OCI-LY3 (cell line): ENCODE measurements around the gene RPL6.
"Not testable (repeated sequence)": the region's sequence is repeated elsewhere in the genome, so short reads cannot be mapped to it uniquely, and the experiment has no call there.

Experiments used
- H2AFZ ChIP-seq: fragments of 200-600, 300-600 bp; shearing (Covaris generic); 2 replicates; pipeline ENCODE4 v1.6.0; 2014; ENCODE audit warnings: antibody characterized with exemption, low read depth, low read length
- H3K27ac ChIP-seq: fragments of 200-600, 300-600 bp; sonication (generic); 2 replicates; pipeline ENCODE4 v1.5.1; 2014; ENCODE audit warnings: mild to moderate bottlenecking, low read length, moderate library complexity, mixed read lengths
- H3K27me3 ChIP-seq: fragments of 200-600, 300-600 bp; sonication (generic); 2 replicates; pipeline ENCODE4 v1.6.1; 2014; ENCODE audit warnings: low read depth, low read length, mixed read lengths
- H3K36me3 ChIP-seq: fragments of 200-600, 300-600 bp; sonication (generic); replicated peaks from 2 replicates; pipeline ENCODE3; 2014; ENCODE audit warnings: low read depth, low read length, mixed read lengths
- H3K4me1 ChIP-seq: fragments of 300-600, 200-600 bp; sonication (generic); 2 replicates; pipeline ENCODE4 v1.6.1; 2014; ENCODE audit warnings: low read length, mixed read lengths
- H3K4me2 ChIP-seq: fragments of 200-600, 300-600 bp; sonication (generic); 2 replicates; pipeline ENCODE4 v1.6.1; 2014; ENCODE audit warnings: low read length, mixed read lengths
- H3K4me3 ChIP-seq: fragments of 300-600, 200-600 bp; sonication (generic); 2 replicates; pipeline ENCODE4 v1.5.1; 2014; ENCODE audit warnings: antibody characterized with exemption, mild to moderate bottlenecking, low read length, moderate library complexity
- H3K79me2 ChIP-seq: fragments of 300-600, 200-600 bp; shearing (Covaris generic); 2 replicates; pipeline ENCODE4 v1.6.1; 2014; ENCODE audit warnings: mild to moderate bottlenecking, low read length, mixed read lengths
- H3K9ac ChIP-seq: fragments of 300-600, 200-600 bp; shearing (Covaris generic); 2 replicates; pipeline ENCODE4 v1.6.0; 2014; ENCODE audit warnings: mild to moderate bottlenecking, low read length, moderate library complexity
- H3K9me3 ChIP-seq: fragments of 200-600, 300-600 bp; shearing (Covaris generic); 2 replicates; pipeline ENCODE4 v1.6.1; 2014; ENCODE audit warnings: low read length, mixed read lengths; ENCODE audit not compliant: insufficient read depth
- H4K20me1 ChIP-seq: fragments of 200-600, 300-600 bp; sonication (generic); 2 replicates; pipeline ENCODE4 v1.6.1; 2016; ENCODE audit warnings: low read length, mixed read lengths; ENCODE audit not compliant: insufficient read depth
- CTCF ChIP-seq: fragments of 200-600, 300-600 bp; sonication (generic); IDR thresholded peaks from 2 replicates; pipeline ENCODE4 v1.5.1; 2014; ENCODE audit warnings: antibody characterized with exemption, low read length, low read depth
- EZH2phosphoT487 ChIP-seq: fragments of 200-600 bp; shearing (Covaris generic); IDR thresholded peaks from 2 replicates; pipeline ENCODE4 v1.6.1; 2018; ENCODE audit warnings: antibody characterized with exemption, mixed run types, low read depth

The RPL6 gene

GRCh38 chr12:112413855-112414625, 4.6 kb upstream of the RPL6 start:
- H3K9ac ChIP-seq, result no peak overlapping the region
- H3K4me2 ChIP-seq, result no peak overlapping the region
- H2AFZ ChIP-seq, result peak overlapping the region; percentile 54; the same call in 1 of the 2 replicates

GRCh38 chr12:112409906-112410244, 470 bp upstream of the RPL6 start:
- Histone ChIP-seq H3K9ac (no peak overlapping the region), H3K27ac (no peak overlapping the region), H3K4me1 (peaks cover 13% of the 10 kb centered on the region), H3K27me3 (no peaks in the 10 kb centered on the region), H3K4me3 (peak overlapping the region; percentile 96), H3K36me3 (peaks cover 36% of the 10 kb centered on the region), H3K79me2 (peaks cover 25% of the 10 kb centered on the region), H4K20me1 (peaks cover 25% of the 10 kb centered on the region), H3K4me2 (peak overlapping the region; percentile 50), H3K9me3 (no peaks in the 10 kb centered on the region), H2AFZ (peak overlapping the region; percentile 92)
- TF ChIP-seq CTCF (no peak), EZH2phosphoT487 (no peak)

More at GRCh38 chr12:112413855-112414625, 4.6 kb upstream of the RPL6 start:
- TF ChIP-seq CTCF (no peak), EZH2phosphoT487 (no peak)
- Histone ChIP-seq H3K4me1 (no peaks in the 10 kb centered on the region), H3K27ac (no peak overlapping the region), H3K9me3 (no peaks in the 10 kb centered on the region), H3K79me2 (peaks cover 17% of the 10 kb centered on the region), H3K4me3 (no peak overlapping the region), H3K36me3 (no peaks in the 10 kb centered on the region), H3K27me3 (no peaks in the 10 kb centered on the region), H4K20me1 (no peaks in the 10 kb centered on the region)

GRCh38 chr12:112408621-112409020, 784 bp downstream of the RPL6 start:
- peak overlapping the region; percentile 98 for H3K9ac ChIP-seq
- peaks cover 35% of the 10 kb centered on the region for H4K20me1 ChIP-seq
- peaks cover 45% of the 10 kb centered on the region for H3K36me3 ChIP-seq
- no peaks in the 10 kb centered on the region for H3K27me3 ChIP-seq
- peak overlapping the region; percentile 85 for H3K4me2 ChIP-seq
- TF ChIP-seq EZH2phosphoT487, result no peak
- TF ChIP-seq CTCF, result no peak
- no peaks in the 10 kb centered on the region for H3K9me3 ChIP-seq
- H2AFZ ChIP-seq, result no peak overlapping the region
- peak overlapping the region; percentile 96 for H3K4me3 ChIP-seq
- H3K4me1 ChIP-seq, result peaks cover 13% of the 10 kb centered on the region
- peaks cover 25% of the 10 kb centered on the region for H3K79me2 ChIP-seq
- H3K27ac ChIP-seq, result peak overlapping the region; percentile 84

- H3K27ac ChIP-seq, H3K27me3 ChIP-seq, H3K9me3 ChIP-seq, H2AFZ ChIP-seq, H3K9ac ChIP-seq: not testable (repeated sequence)
- Histone ChIP-seq H3K4me3 (peak overlapping the region; percentile 96), H3K79me2 (peaks cover 25% of the 10 kb centered on the region), H3K4me2 (peak overlapping the region; percentile 85), H3K4me1 (peaks cover 13% of the 10 kb centered on the region), H4K20me1 (peaks cover 35% of the 10 kb centered on the region), H3K36me3 (peaks cover 48% of the 10 kb centered on the region)
These were observed 1.7 kb downstream of the RPL6 start for GRCh38 chr12:112407683-112408082.
